HL-60 (cell line): ENCODE data around the gene SENP1.

Experiments
- CTCF ChIP-seq: IDR thresholded peaks from one replicate; pipeline ENCODE4 v1.5.1; 2011; ENCODE audit warnings: low read length, control low read depth, inconsistent platforms; ENCODE audit not compliant: insufficient read depth
- POLR2AphosphoS5 ChIP-seq: IDR thresholded peaks from 2 replicates; pipeline ENCODE4 v1.6.1; 2012; ENCODE audit warnings: low read depth

GRCh38 chr12:47997321-47997720 is 108.6 kb downstream of the SENP1 start:
- no peak for TF ChIP-seq CTCF
- TF ChIP-seq POLR2AphosphoS5: no peak
